GM12874 (cell line): ENCODE results near the gene SLC2A8.

ENCODE experiments used
- TF ChIP-seq, protein P1 (sequence below): IDR thresholded peaks from 2 replicates; pipeline ENCODE4 v1.5.1; 2011; ENCODE audit warnings: low read depth, mild to moderate bottlenecking, control low read depth, low read length, moderate library complexity; ENCODE audit not compliant: insufficient read depth

Gene SLC2A8

DNA sequence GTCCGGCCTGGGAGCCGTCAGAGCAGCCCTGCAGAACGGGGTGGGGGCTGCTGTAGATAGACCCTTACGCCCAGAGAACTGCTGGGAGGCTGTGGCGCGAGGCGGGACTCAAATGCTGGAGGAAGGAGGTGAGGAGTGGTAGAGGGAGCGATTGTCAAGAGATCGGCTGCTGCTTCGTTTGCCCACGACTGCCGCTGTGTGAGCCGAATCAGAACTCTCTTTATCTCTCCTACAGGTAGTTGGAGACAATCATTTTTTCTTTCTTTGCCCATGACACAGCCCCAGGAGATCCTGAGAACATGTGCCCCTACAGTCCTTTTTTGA is 27.7 kb downstream of the SLC2A8 start:
- TF ChIP-seq, protein P1, sequence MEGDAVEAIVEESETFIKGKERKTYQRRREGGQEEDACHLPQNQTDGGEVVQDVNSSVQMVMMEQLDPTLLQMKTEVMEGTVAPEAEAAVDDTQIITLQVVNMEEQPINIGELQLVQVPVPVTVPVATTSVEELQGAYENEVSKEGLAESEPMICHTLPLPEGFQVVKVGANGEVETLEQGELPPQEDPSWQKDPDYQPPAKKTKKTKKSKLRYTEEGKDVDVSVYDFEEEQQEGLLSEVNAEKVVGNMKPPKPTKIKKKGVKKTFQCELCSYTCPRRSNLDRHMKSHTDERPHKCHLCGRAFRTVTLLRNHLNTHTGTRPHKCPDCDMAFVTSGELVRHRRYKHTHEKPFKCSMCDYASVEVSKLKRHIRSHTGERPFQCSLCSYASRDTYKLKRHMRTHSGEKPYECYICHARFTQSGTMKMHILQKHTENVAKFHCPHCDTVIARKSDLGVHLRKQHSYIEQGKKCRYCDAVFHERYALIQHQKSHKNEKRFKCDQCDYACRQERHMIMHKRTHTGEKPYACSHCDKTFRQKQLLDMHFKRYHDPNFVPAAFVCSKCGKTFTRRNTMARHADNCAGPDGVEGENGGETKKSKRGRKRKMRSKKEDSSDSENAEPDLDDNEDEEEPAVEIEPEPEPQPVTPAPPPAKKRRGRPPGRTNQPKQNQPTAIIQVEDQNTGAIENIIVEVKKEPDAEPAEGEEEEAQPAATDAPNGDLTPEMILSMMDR: no peak

DNA sequence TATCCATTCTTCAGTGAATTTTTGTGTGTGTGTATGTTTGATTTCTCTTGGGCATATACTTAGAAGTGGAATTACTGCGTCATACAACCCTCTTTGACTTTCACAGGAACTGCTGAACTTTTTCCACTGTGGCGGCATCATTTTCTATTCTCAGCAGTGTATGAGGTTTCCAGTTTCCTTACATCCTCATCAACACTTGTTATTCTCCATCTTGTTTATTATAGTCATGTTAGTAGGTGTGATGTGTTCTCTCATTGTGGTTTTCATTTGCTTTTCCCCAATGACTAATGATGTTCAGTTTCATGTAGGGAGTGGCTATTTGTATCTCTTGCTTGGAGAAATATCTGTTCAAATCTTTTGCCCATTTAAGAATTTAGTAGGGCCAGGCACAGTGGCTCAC is 29.8 kb downstream of the SLC2A8 start:
- TF ChIP-seq, protein P1: no peak

- TF ChIP-seq, protein P1: no peak
Observed at GRCh38 chr9:127428348-127428747, 31.4 kb downstream of the SLC2A8 start.

GRCh38 chr9:127430415-127430814 is 33.4 kb downstream of the SLC2A8 start:
- TF ChIP-seq, protein P1: no peak

DNA sequence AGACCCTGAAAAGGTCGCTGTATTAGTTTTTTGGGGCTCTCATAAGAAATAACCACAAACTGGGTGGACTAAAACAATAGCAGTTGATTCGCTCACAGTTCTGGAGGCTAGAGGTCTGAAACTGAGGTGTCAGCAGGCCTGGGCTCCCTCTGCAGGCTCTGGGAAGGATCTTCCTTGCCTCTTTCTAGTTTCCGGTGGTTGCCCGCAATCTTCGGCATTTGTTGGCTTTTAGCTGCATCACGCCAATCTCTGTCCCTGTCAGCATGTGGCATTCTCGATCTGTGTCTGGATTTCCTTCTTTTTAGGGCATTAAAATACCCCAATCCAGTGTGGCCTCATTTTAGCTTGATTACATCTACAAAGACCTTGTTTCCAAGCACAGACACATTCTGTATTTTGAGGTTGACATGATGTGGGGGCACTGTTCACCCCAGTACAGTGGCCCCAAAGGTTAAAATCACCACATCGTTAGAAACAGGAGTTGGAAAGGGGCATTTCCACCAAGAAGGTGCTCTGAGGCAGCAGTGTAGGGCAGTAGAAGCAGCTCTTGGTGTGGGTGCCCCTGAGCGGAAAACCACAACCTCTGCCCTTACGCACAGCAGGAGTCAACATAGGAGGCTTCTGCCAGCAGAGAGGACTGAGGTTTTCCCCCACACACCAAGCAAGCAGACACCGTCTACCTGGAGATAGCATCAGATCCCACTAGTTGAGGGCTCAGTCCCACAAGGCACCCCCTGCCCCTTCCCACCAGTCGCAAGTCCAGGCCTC is 40.7 kb downstream of the SLC2A8 start:
- TF ChIP-seq, protein P1: no peak

DNA sequence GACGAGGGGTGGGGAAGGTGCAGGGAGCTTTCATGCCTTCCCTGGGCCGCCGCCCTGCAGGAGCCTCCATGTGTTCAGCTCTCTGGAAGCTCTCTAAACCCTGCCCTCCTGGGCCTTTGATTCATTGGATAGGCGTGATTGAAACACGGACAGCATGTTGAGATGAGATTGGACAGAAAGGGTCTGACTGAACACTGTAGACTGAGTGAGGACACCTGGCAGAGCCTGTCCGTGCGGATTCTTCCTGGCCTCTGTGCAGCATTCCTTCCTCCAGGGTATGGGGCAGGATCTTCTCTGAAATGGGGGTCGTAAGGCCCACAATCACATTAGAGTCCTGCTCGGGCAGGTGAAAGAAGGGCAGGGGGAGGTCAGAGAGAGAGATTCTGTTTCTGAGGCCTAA is 41.4 kb downstream of the SLC2A8 start:
- TF ChIP-seq, protein P1: no peak

- TF ChIP-seq, protein P1: no peak
Observed at GRCh38 chr9:127444283-127444920, 47.4 kb downstream of the SLC2A8 start.
